Measurements from ENCODE around the gene EPS8L1.

EPS8L1 gene

DNA sequence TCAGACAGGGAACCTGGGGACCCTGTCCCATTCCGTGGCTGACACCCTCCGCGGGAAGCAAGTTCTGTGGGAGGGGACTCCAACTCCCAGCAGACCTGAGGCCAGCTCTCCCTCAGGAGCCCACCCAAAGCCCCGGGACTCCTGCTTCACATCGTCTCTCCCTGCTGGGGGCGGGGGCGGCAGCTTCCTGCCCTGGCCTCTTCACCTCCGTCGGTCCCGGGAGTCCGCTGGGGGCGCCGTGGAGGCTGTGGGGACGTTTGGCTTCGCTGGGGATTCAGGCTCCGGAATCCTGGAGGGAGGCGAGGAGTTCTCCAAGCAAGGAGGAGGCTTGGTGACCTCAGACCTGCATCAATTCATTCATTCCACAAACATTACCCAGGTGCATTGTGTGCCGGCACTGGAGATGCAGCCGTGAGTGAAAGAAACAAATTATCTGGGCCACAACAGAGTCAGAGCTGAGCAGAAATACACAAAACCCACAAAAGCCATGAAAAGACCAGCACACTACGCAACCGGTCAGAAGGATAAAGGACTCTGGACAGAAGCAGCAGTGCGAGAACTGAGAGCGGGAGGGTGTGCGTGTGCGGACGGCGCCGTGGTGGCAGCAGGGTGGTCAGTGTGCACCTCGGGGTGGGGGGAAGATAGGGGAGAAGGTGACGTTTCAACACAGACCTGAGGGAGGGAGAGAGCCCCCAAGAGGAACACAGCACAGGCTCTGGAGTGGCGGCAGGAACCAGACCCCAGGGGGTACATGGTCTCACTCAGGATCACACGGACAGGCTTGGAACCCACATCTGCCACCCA is 19.0 kb downstream of the EPS8L1 start:
- H3K4me3 ChIP-seq (ENCODE audit: low read depth, low read length), result no peak overlapping the region
- TF ChIP-seq, protein P1, sequence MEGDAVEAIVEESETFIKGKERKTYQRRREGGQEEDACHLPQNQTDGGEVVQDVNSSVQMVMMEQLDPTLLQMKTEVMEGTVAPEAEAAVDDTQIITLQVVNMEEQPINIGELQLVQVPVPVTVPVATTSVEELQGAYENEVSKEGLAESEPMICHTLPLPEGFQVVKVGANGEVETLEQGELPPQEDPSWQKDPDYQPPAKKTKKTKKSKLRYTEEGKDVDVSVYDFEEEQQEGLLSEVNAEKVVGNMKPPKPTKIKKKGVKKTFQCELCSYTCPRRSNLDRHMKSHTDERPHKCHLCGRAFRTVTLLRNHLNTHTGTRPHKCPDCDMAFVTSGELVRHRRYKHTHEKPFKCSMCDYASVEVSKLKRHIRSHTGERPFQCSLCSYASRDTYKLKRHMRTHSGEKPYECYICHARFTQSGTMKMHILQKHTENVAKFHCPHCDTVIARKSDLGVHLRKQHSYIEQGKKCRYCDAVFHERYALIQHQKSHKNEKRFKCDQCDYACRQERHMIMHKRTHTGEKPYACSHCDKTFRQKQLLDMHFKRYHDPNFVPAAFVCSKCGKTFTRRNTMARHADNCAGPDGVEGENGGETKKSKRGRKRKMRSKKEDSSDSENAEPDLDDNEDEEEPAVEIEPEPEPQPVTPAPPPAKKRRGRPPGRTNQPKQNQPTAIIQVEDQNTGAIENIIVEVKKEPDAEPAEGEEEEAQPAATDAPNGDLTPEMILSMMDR (IDR thresholded peaks at IDR 0.05; ENCODE audit: low read depth, low read length), result no peak

DNA sequence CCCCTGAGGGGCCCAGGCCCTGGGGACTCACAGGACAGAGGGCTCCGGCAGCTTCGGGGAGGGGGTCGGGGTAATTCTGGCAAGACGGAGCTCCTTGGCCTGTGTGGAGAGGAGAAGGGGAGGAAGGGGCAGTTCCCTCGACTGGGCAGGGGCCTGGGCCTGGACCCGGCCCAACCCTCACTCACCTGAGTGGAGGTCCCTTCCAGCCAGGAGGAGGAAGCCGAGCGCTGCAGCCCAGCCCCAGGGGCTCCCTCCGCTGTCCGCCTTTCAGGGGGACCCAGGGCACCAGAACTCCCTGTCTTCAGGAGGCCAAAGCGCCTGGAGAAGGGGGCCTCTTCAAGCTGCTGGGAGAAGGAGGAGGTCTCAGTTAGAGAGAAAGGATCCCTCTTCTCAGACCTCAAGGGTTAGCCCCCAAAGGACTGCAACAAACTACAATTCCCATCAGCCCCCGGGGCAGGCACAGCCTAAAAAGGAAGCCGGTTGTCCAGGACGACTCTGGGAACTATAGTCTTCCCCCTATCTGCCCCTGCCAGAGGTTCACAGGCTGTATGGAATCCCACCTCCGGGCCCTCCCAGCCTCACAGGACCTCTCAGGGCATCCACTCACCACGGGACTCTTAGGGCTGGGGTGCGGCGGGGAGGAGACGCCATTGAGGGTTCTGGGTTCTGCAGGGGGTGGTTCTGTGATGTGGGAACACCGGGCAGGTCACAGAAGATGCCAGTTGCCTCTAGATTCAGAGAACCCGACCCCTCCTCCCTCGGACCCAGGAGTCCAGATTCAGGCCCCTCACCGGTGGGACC is 19.8 kb downstream of the EPS8L1 start:
- H3K4me3 ChIP-seq (ENCODE audit: low read depth, low read length), result no peak overlapping the region
- TF ChIP-seq, protein P1 (IDR thresholded peaks at IDR 0.05; ENCODE audit: low read depth, low read length), result no peak

DNA sequence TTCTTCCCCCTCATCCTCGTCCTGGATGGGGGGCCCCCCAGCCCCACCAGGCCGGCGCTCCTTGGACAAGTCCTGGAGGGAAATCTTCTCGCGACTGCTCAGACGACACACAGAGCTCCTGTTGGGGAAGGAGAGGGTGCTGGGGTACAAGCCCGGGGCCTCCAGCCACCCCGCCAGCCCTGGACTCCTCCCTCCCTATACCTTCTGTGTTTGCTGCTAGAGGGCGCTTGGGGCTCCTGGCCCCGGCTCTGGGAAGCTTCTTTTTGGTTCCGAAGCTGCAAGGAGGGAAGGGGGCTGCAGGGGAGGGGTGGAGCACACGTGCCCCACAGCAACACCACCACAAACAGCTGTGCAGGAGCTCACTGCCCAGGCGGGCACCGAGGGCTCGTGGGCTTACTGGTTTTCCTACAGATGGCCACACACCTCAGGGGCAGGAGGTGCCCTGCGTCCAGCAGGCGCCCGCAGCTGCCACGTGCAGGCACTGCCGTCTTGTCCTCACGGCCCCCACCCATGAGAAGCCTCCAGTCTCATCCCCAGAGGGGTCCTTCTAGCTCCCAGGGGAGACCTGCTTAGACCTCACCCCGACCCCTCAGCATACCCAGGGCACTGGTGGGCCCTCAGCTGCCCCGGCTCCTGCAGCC is 20.5 kb downstream of the EPS8L1 start:
- no peak overlapping the region for H3K4me3 ChIP-seq (ENCODE audit: low read depth, low read length)
- TF ChIP-seq, protein P1 (IDR thresholded peaks at IDR 0.05; ENCODE audit: low read depth, low read length), result no peak

DNA sequence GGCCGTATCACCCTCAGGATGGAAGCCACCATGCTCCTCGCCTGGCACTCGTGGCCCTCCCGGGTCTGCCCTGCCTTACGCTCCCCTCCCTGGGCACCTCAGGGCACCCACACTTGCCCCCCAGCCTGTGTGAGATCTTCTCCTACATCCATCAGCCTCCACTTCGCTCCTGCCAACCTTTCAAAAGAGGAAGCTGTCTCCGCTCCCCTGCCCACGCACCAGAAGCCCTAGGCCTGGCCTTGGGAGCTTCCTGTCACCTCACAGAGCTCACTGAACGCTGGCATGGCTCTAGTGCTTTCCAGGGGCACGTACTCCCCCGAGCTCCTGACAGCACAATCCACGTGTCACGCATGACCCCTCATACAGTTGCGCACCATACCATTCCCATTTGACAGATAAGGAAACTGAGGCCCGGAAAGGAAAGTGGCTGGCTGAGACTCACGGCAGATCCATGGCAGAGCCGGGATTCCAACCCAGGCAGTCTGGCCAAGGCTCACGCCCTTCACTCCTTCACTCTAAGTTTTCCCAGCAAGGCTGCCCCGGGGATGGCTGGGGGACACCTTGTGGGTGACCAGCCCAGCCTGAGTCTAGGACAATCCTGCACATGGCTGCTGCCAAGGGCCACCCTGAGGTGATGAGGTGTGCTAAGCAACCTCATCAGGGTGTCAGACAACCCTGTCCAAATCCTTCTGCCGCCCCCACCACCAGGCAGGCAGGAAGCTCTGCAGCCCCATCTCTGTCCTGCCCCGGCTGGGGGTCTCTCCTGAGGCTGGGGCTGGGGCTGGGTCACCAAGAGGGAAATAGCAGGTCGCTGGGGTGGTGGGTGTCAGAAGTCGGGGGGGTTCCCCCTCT is 22.4 kb downstream of the EPS8L1 start:
- TF ChIP-seq, protein P1 (IDR thresholded peaks at IDR 0.05; ENCODE audit: low read depth, low read length), result no peak
- H3K4me3 ChIP-seq (ENCODE audit: low read depth, low read length), result no peak overlapping the region

DNA sequence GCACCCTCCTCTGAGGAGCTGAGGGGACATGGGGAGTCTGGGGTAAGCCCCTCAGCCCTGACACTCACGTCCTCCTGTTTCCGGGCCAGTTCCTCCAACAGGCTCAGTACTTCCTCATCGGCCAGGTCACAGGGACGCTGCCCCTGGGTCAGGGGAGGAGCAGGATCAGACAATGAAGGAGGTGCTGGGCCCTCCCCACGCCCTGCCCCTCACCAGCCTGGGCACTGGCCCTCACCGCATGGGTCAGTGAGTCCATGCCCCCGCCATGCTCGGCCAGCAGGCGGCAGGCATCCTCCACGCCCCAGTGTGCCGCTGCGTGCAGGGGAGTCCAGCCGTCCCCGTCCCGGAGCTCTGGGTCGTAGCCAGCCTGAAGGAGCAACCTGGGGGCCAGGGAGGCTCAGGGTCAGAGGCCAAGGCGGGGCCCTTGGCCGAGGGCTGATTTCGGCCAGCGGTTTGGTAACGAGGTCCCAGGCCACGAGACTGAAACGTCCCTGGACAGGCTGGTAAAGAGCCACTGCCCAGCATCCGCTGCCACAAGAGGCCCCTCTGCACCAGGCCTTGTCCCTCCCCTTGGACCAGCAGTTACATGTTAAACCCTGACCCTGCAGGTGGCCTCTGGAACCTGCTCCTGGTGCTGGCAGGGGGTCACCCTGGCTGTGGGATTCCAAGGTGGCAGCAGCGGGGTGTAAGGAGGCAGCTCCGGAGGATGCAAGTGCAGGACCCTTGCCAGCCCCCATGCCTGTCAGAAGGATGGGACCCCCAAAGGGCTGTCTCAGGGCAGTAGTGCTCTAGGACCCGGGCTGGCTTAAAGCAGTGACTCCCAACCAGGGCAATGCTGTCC is 23.3 kb downstream of the EPS8L1 start:
- TF ChIP-seq, protein P1 (IDR thresholded peaks at IDR 0.05; ENCODE audit: low read depth, low read length), result no peak
- no peak overlapping the region for H3K4me3 ChIP-seq (ENCODE audit: low read depth, low read length)
